HG03039 (cell line): ENCODE results near the gene HEXB.
"Not testable (repeated sequence)": the region's sequence is repeated elsewhere in the genome, so short reads cannot be mapped to it uniquely, and the experiment has no call there.

Experiments used
- ATAC-seq: cut with Tn5 transposase; IDR thresholded peaks from one replicate; pipeline ENCODE4 v1.9.1; 2021; ENCODE audit warnings: mild to moderate bottlenecking, moderate library complexity; ENCODE audit not compliant: unreplicated experiment

HEXB gene

DNA sequence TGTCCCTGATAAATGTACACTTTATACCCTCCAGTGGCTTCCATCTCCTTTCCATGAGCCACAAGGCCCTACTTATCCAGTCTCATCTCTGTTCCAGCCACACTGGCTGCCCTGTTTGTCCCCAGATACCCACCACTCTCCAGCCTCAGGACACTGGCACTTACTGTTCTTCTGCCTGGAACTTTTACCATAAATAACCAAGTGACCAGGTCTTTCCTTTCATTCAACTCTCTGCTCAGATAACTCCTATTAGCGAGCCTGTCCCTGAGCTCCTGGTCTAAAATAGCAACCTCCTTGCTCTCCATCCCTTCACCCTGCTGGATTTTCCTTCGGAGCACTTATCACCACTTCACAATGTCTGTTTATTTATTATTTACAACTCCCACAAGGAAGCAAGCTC is 27.9 kb upstream of the HEXB start:
- no peak for ATAC-seq

DNA sequence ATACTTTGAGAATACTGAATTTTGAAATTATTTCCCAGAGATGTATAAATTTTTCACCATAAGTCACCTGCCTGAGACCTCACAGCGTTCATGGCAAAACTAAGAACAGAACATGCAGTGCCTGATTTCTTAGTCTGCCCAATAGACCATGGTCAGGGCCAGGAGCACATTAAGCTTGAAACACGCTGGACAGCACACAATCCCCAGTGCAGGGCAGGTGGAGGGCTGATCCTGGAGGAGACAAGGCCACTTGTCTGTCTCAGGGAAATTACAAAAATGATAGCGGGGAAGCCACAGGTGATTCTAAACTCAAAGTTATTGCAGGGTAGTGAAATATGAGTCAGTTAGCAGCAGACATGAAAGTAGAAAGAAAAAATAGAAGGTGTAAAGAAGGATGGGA is 25.9 kb upstream of the HEXB start:
- ATAC-seq: no peak

DNA sequence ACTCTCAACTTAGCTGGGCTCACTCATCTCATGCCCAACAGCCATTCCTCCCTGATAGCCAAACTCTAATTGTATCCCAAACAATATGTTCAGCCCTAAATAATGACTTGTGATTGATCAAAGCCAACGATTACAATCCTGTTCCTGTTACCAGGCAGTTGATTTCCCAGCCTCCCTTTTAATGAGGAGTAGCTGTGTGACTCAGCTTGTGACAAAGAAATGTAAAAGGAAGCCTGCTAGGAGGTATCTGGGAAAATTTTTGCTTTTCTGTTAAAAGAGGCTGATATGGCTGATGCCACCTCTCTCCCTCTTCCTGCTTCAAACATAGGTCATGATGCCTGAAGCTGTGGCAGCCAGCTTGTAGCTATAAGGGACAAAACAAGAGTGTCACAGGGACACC is 24.9 kb upstream of the HEXB start:
- ATAC-seq: no peak

DNA sequence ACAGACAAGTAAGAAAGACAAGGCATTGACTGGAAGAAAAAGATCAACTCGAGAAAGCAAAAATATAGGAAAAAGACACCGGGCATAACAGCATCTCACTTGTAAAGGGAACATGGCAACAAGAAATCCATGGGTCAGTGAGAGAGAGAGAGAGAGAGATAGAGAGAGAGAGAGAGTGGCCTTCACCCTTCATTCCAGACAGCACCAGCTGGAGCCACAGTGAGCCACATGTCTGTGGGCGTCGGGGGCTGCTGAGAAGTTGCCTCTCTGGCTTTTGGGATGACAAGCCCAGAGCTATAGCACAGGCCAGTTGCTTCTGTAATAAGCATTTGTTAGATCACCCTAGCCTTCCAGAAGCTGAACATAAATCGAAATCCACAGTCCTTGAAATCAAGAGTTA is 24.2 kb upstream of the HEXB start:
- no peak for ATAC-seq

DNA sequence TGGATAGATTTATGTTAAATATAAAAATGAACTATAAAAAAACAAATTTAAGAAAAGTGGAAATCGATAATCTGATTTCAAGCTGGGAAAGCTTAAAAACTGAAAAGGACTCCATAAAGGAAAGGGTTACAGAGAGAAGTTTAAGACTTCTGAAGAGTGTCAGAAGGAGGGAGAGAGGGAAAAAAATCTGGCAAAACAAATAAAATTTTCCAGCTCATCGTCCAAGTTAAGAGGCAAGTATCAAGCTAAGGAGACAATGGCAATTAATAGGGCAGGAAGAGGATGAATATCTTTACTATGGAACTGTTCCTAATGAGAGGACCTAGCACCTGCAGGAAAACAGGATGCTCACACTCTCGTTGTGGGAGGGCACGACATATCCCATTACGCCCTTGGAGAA is 20.5 kb upstream of the HEXB start:
- ATAC-seq: no peak

DNA sequence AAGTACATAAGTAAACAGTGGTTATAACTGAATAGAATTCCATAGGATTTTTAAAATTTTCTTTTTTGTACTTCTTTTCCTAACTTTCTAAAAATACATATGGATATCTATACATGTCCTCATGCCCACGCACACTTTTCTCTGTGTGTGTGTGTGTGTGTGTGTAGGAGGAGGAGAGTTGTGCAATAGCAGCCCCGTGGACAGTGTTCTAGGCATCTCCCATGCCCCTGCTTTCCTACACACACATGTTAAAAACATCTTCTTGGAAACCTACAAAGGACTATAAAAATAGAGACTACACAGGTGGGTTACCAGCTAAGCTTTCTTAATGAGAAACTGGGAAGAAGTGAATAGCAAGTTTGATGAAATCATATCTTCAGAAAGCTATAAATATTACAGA is 19.8 kb upstream of the HEXB start:
- no peak for ATAC-seq

DNA sequence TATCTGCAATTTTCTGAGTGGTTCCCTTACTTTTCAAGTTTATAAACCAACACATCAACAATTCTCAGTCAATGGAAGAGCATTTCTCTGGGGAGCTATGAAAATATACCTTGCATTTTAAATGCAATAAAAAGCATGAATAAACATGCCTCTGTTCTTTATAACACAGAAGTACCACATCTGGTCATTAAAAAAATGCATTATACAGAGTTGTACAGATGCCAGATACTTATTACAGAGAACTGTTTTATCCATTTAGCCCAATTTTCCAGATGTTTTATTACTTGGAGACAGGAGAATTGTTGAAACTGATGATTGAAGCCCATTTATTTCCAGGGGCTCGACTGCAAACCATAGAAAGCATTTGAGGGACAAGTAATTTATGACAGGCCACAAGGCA is 19.2 kb upstream of the HEXB start:
- ATAC-seq: no peak

DNA sequence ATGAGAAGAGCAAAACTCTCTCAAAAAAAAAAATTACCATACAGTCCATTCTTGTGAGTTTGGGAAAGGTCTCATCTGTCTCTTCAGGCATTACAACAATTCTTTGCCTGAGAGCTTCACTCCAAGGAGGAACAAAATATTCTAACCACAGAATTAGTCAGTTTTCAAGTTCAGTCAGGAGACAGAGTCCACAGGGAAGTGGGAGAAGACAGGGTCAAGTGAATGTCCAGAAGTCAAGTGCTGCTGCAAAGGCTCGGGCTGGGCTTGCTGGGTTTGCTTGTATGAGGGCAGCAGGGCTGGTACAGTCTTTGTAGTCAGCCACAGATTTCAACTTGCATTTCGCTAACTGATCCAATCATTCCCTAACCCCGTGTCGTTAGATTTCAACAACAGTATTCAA is 17.6 kb upstream of the HEXB start:
- ATAC-seq: no peak

DNA sequence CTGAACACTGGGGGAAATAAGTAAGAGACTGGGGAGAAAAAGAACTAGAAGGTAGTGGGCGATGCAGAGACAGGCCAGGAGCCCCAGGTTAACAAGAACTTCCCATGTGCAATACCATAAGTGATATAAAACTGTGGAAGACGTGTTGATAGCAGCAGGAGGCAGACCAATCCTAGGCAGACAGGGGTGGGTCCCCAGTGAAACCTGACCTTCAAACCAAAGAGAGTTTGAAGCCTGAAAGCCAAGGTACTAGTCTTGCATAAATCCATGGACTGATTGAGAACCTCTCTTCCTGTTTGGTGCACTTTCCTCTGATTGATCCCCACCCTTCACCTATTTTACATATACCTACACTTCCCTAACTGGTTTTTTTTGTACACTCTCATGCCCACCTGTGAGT is 15.2 kb upstream of the HEXB start:
- no peak for ATAC-seq

DNA sequence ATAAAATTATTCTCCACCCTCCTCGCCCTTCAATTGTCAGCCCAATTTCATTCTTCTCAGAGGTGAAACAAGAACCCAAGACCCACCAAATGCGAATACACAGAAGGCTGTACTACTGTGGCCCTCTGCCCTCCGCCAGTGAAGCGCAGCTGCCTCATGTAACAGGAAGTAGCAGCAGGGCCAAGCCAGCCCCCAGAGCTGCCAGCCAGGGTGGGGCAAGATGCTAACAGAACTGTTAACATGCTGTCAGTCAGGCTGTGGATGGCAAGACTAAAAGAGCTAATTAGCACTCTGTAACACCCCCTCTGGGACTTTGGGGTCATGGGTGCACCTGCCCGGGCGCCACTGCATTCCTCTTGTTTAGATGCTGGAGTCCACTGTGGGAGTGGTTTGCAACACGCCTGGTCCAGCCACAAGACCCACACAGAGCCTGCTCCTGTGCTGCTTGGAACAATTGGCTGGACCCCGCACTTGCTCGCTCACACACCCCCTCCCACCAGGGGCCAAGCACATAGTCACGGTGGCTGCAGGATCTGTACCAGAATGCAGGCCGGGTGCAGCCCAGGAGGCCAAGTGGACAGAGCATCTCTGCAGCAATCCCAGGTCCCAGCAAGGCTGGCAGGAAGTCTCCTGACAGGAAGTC is 14.5 kb upstream of the HEXB start:
- no peak for ATAC-seq

DNA sequence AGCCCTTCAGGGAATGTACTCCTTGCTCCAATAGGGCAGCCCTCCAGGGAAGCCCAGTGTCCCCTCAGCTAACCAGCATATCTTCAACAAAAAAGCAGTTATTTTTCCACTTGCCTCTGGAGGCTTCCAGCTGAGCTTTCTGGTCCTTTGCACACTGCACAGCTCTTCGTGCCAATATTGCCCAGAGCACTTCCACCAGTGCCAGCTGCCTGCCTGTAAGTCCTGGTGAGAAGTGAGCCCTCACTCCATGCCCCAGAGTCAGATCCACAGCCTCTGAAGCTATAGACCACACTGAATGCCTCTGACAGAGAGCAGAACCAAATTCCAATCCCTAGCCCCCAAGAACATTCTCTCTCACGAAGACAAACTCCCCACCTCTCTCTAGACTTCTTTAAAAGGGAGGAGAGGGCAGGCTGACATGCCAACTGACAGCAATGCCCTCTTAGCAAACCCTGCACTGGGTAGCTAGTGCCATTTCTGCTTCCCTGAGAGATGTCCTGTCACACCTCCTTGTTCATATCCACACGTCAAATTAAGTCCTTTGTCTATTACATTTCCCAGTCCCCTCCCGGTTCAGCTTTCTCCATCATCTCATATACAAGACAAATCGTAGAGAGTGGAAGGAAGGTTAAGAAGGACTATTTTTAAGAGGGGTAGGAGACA is 12.7 kb upstream of the HEXB start:
- ATAC-seq: no peak

DNA sequence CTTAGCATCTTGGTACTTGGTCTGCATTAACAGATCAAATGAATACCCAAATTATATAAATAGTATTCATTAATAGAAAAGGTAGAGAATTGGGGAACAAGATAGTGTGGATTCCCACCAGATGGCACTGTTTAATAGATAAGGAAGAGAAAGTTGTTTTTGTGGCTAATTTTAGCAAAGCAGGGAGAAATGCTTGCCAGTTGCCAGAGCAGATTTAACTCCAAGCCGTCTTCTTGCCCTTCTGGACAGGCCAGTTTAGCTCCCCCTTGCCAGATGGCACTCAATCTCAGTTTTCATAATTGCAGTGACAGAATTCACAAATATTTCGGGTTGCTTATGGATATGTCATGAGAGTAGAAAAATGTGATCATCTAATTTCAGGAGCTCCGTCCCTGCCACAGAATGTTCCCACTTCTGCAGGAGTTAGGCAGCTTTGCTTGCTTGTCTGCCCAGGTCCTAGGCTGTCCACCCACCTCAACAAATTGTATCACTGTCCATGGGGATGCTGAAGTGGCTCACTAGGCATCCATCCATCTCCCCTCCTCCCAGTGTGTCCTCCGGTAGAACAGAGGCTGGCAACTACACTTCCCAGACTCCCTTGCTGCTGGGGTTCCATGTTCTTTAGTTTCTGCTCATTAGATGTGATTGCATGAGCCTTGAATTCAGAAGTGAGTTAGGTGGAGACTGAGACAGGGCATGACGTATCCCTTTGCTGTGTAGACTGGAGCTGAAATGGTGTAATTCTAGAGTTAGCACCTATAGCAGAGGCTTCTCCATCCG is 11.8 kb upstream of the HEXB start:
- ATAC-seq: no peak

DNA sequence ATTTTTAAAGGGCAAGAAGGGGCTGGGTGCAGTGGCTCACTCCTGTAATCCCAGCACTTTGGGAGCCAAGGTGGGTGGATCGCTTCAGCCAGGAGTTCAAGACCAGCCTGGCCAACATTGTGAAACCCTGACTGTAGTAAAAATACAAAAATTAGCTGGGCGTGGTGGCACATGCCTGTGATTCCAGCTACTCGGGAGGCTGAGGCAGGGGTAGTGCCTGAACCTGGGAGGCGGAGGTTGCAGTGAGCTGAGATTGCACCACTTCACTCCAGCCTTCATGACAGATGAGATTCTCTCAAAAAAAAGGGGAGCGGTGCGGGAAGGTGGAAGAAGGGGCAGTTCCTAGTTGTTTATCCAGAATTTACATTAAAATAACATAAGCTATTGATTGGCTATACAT is 8.6 kb upstream of the HEXB start:
- ATAC-seq: not testable (repeated sequence)

DNA sequence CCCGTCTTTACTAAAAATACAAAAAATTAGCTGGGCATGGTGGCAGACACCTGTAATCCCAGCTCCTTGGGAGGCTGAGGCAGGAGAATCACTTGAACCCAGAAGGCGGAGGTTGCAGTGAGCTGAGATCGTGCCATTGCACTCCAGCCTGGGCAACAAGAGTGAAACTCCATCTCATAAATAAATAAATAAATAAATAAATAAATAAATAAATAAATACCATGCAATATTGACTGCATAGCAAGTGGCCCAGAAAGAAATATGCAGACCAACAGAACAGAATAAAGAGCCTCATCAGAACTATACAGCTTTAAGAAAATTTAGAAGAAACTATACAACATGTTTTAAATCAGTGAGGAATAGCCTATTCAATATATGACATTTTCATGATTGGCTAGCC is 6.9 kb upstream of the HEXB start:
- not testable (repeated sequence) for ATAC-seq

DNA sequence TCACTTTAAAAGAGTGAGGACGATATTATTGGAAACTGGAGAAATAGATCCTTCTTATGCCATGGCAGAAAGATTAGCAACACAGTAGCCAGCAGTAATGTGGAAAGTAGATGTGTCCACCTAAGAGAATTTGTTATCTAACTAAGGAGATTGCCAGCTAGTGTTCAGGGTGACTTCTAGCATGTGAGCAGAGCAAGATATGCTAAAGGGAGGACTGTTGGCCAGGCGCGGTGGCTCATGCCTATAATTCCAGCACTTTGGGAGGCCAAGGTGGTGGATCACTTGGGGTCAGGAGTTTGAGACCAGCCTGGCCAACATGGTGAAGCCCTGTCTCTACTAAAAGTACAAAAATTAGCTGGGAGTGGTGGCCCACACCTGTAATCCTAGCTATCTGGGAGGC is 5.7 kb upstream of the HEXB start:
- ATAC-seq: not testable (repeated sequence)

DNA sequence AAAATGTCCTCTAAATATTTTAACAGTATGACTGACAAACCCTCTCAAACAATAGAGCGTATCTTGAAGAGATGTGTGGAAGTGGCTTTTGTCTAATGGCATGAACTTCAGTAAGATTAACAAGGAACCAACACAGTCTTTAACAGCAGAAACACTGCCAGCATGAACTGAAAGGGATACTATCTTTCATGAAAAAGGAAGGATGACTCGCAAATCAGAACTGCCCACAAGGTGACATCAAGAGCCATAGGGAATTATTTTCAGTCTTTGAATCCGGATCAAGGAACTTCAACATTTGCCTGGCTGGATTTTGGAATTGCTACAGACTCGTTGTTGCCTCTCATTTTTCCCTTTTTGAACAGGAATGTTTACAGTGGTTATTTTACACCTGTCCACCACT is 5.1 kb upstream of the HEXB start:
- no peak for ATAC-seq

DNA sequence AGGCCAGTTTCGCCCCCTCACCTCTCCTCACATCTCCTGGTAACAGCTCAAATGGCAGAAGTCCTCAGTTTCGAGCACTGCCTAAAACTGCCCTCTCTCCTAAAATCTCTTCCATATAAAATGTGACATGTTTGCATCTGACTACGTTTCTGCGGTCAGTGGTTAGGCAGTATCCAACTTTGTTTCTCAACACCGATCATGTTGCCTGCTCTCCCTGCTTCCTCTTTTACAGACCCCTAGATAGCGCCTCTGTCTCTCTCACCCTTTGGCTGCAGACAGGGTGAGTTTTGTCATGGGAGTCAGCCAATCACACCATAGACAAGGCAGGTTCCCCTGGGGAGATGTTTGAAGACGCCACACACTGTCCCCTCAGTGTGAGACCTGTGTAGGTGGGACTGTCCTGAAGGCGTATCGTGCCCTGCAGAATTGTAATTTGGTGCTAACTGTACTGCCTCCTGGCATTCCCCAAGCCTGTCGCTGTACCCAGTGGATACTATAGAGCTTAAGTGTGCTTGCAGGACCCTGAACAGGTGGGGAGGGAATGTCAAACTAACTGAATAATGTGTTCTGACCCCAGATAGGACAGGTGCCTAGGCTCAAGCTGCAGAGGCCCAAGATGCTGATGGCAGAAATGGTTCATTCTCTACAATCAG is 1.1 kb downstream of the HEXB start:
- ATAC-seq: no peak

DNA sequence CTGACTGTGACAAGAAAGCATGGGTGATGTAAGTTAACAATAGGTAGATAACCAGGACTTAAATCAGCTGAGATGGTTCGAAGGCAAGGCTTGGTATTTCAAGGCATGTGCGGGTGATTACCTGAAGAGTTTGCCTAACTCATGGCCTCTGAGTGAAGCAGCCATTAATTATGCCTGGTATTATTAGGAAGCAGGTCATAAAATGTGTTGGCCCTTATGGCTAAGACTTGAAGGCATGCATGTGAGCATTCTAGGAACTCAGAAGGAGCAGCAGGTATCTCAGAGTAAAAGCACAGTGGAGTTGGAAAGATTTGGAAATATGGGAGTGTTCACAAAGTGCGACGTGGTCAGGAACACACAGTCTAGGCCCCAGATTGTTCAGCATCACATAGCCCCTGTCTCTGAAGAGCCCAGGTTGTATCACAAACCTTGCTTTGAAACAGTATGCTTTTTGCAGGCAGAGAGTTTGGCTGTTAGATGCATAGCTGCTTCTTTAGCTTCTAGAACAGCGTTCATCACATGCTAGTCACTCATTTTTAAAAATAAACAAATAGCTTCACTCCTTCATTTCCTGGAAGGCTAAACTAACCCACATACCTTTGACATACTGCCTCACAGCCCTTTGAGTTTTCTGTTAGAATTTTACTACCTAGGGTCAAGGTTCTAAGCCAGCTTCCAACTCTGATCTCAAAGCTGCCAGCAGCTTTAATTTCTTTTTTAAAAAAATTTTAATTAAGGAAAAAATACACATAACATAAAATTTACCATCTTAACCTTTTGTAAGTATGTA is 2.1 kb downstream of the HEXB start:
- no peak for ATAC-seq

DNA sequence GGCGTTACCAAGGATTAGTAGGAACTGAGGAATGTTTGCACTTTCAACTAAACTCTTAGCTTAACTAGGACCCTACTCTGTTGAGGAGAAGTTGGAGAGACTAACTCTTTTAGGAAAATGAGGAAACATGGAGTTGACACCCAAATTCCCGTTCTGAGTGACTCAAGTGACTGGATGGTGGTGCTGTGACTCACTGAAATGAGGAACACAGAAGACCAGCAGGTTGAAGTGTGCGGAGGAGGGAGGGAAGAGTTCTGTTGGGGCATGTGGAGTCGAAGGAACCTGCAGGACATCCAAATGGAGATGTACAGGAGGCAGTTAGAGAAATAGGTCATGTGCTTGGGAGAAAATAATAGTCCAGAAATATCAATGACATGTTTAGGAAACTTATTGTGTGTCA is 8.2 kb downstream of the HEXB start:
- no peak for ATAC-seq

DNA sequence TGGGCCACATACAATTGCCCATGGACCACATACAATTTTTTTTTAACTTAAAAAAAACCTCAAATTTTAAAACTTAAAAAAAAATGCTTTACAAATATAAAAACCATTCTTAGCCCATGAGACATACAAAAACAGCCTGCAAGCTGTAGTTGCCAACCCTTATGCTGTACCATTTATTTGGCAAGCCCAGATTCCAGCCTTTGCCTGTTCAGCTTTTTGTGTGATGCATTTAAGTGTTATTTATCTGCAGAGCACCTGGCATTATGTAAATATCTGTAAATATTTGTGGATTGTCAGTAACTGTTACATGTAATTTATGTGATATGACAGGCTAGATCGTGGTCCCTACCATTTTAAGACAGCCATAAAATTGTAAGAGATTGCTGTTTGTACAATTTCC is 32.6 kb downstream of the HEXB start:
- no peak for ATAC-seq

DNA sequence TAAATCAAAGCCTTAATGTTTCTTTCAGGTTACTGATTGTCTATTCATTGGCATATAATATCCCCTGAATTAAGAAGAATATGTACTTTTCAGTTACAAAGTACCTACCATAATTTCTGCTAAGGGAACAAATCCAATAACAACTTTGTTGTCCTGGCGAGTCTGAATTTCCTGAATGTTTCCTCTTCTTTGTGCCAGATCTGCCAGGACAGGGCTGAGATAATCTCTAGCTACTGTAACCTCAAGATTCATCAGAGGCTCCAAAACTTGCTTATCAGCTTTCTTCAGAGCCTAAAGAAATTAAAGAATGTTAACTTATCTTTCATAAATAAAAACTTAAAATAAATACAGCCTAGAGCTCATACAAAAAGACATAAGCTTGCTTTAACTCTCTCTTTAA is 37.2 kb downstream of the HEXB start:
- no peak for ATAC-seq
